IMR-90 (cell line): ENCODE results near the gene CAND1.

Source experiments
- CEBPB ChIP-seq: IDR thresholded peaks from 2 replicates; pipeline ENCODE4 v1.6.1; 2012; ENCODE audit warnings: low read depth, low read length, improper control_type of control experiment
- FOS ChIP-seq: fragments of 150-350 bp; IDR thresholded peaks from 2 replicates; pipeline ENCODE4 v1.6.1; 2016; ENCODE audit warnings: low read depth, low read length
- MAFK ChIP-seq: IDR thresholded peaks from 2 replicates; pipeline ENCODE4 v1.6.1; 2012; ENCODE audit warnings: low read depth, low read length, improper control_type of control experiment
- NFE2L2 ChIP-seq: fragments of 150-350 bp; IDR thresholded peaks from 2 replicates; pipeline ENCODE4 v1.6.1; 2016; ENCODE audit warnings: low read depth, mild to moderate bottlenecking, low read length
- POLR2A ChIP-seq: IDR thresholded peaks from 2 replicates; pipeline ENCODE4 v1.6.1; 2012; ENCODE audit warnings: mild to moderate bottlenecking, low read depth, low read length
- RAD21 ChIP-seq: IDR thresholded peaks from 2 replicates; pipeline ENCODE4 v1.6.1; 2012; ENCODE audit warnings: low read length, improper control_type of control experiment
- TF ChIP-seq, protein P1 (sequence below): conservative IDR thresholded peaks from 2 replicates; pipeline ENCODE4 v1.5.1; 2012; ENCODE audit warnings: mild to moderate bottlenecking, low read depth, low read length, improper control_type of control experiment

GRCh38 chr12:67338426-67338825 lies 69.3 kb downstream of the CAND1 start:
- TF ChIP-seq, protein P1, sequence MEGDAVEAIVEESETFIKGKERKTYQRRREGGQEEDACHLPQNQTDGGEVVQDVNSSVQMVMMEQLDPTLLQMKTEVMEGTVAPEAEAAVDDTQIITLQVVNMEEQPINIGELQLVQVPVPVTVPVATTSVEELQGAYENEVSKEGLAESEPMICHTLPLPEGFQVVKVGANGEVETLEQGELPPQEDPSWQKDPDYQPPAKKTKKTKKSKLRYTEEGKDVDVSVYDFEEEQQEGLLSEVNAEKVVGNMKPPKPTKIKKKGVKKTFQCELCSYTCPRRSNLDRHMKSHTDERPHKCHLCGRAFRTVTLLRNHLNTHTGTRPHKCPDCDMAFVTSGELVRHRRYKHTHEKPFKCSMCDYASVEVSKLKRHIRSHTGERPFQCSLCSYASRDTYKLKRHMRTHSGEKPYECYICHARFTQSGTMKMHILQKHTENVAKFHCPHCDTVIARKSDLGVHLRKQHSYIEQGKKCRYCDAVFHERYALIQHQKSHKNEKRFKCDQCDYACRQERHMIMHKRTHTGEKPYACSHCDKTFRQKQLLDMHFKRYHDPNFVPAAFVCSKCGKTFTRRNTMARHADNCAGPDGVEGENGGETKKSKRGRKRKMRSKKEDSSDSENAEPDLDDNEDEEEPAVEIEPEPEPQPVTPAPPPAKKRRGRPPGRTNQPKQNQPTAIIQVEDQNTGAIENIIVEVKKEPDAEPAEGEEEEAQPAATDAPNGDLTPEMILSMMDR, result no peak
- TF ChIP-seq CEBPB (no peak), RAD21 (no peak), POLR2A (no peak), NFE2L2 (no peak), FOS (no peak), MAFK (no peak)
